Thoracic aorta (tissue), 2 donors: ENCODE data around the gene JAKMIP2. TPM values are rescaled to one million over a fixed set of nuclear protein-coding genes. Genes with fewer than 3 reads are reported as not detected.

Experiments
- ATAC-seq: fragments of 150-250 bp; one replicate; pipeline ENCODE4 v1.8.0; 2017; ENCODE audit warnings: low read depth; ENCODE audit not compliant: insufficient number of reproducible peaks, low FRiP score
- DNase-seq: peaks from one replicate; pipeline ENCODE4 v3.0.0-alpha.2; 2020; ENCODE audit warnings: low spot score
- H3K27ac ChIP-seq, 2 donors: fragments of 200-600 bp; sonication (generic); 1 replicate in 1 of 2; 2 replicates in 1 of 2; pipeline ENCODE4 v1.5.1; 2016; ENCODE audit warnings: mild to moderate bottlenecking in 2 of 2, moderate library complexity in 2 of 2
- H3K27me3 ChIP-seq: fragments of 200-600 bp; sonication (generic); replicated peaks from 2 replicates; pipeline ENCODE4 v1.6.0; 2016; ENCODE audit warnings: mild to moderate bottlenecking; ENCODE audit not compliant: insufficient read depth
- H3K36me3 ChIP-seq: fragments of 200-600 bp; sonication (generic); one replicate; pipeline ENCODE4 v1.5.1; 2016
- H3K4me1 ChIP-seq, 2 donors: fragments of 200-600 bp; sonication (generic); 1 replicate in 1 of 2; 2 replicates in 1 of 2; pipeline versions ENCODE4 v1.5.1 to v1.6.0; 2016; ENCODE audit warnings: low read depth in 2 of 2, mild to moderate bottlenecking in 1 of 2; ENCODE audit not compliant: control insufficient read depth in 1 of 2
- H3K4me3 ChIP-seq: fragments of 200-600 bp; sonication (generic); 2 replicates; pipeline ENCODE4 v1.5.1; 2016; ENCODE audit warnings: mild to moderate bottlenecking
- H3K9me3 ChIP-seq: fragments of 200-600 bp; sonication (generic); 2 replicates; pipeline ENCODE4 v1.5.1; 2016
- CTCF ChIP-seq: fragments of 200-600 bp; sonication (generic); IDR thresholded peaks from one replicate; pipeline ENCODE4 v1.5.1; 2019; ENCODE audit warnings: antibody characterized with exemption
- total RNA-seq, 2 donors: library from RNA; depleted of rRNA; stranded (reverse); fragments of >200 nt; gene quantifications; one replicate each; pipeline versions ENCODE4 v1.1.0 to v1.2.3, GENCODE V29; 2016

Gene JAKMIP2
- total RNA-seq, 2 donors from 2014 or later, result 0.49 to 1.6 TPM

DNA sequence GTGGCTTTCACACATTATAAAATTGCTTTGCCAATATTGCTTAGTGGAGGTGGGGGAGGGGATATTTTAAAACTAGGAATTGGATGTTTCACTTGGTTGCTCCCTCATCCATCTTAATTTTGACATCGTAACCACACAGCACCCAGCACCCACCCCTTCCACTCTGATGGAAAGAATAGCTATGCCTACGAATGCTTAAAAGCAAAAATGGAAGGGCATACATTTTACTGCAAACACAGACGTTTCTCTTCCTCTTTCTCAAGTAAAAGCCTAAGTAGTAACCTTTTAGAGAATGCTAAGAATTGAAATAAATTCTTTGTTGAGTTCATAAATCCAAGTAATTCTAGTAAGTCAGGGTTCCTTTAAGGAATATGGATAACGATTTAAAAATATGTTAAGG, 69.9 kb downstream of the JAKMIP2 start:
- no peak for DNase-seq
- no peak for TF ChIP-seq CTCF

GRCh38 chr5:147712019-147712418, 70.5 kb downstream of the JAKMIP2 start:
- Histone ChIP-seq H3K4me1 (no peaks in the 10 kb centered on the region), H3K27me3 (no peaks in the 10 kb centered on the region), H3K4me3 (no peak overlapping the region), H3K9me3 (no peaks in the 10 kb centered on the region), H3K27ac (no peak overlapping the region), H3K36me3 (no peaks in the 10 kb centered on the region)
- no peak for TF ChIP-seq CTCF
- DNase-seq, result no peak
- ATAC-seq, result no peak

More for the DNA sequence above, 69.9 kb downstream of the JAKMIP2 start:
- Histone ChIP-seq H3K36me3 (no peaks in the 10 kb centered on the region), H3K4me3 (peak overlapping the region; percentile 7), H3K27me3 (no peaks in the 10 kb centered on the region), H3K4me1 (no peaks in the 10 kb centered on the region), H3K9me3 (no peaks in the 10 kb centered on the region), H3K27ac (no peak overlapping the region)
- no peak for ATAC-seq

GRCh38 chr5:147711019-147711418, 71.5 kb downstream of the JAKMIP2 start:
- ATAC-seq (no peak), DNase-seq (no peak)
- H3K36me3 ChIP-seq, result no peaks in the 10 kb centered on the region
- H3K27me3 ChIP-seq, result no peaks in the 10 kb centered on the region
- no peak for TF ChIP-seq CTCF
- no peak overlapping the region for H3K27ac ChIP-seq
- no peak overlapping the region for H3K4me3 ChIP-seq
- no peaks in the 10 kb centered on the region for H3K4me1 ChIP-seq
- H3K9me3 ChIP-seq, result no peaks in the 10 kb centered on the region

- DNase-seq (no peak), ATAC-seq (no peak)
- no peak for TF ChIP-seq CTCF
These were observed 73.8 kb downstream of the JAKMIP2 start for GRCh38 chr5:147708708-147709107.

GRCh38 chr5:147704544-147704943, 78.0 kb downstream of the JAKMIP2 start:
- no peaks in the 10 kb centered on the region for H3K36me3 ChIP-seq
- ATAC-seq (no peak), DNase-seq (no peak)
- H3K4me1 ChIP-seq, result no peaks in the 10 kb centered on the region
- TF ChIP-seq CTCF, result no peak
- H3K4me3 ChIP-seq, result no peak overlapping the region
- no peaks in the 10 kb centered on the region for H3K9me3 ChIP-seq
- no peak overlapping the region for H3K27ac ChIP-seq
- no peaks in the 10 kb centered on the region for H3K27me3 ChIP-seq

More at GRCh38 chr5:147708708-147709107, 73.8 kb downstream of the JAKMIP2 start:
- Histone ChIP-seq H3K36me3 (no peaks in the 10 kb centered on the region), H3K27me3 (no peaks in the 10 kb centered on the region), H3K4me1 (no peaks in the 10 kb centered on the region), H3K4me3 (no peak overlapping the region), H3K27ac (no peak overlapping the region), H3K9me3 (no peaks in the 10 kb centered on the region)
